GM12874 (cell line): Measurements from ENCODE around the gene TMEM120A.

Experiments used
- TF ChIP-seq, protein P1 (sequence below): IDR thresholded peaks from 2 replicates; pipeline ENCODE4 v1.5.1; 2011; ENCODE audit warnings: low read depth, mild to moderate bottlenecking, control low read depth, low read length, moderate library complexity; ENCODE audit not compliant: insufficient read depth

Gene TMEM120A

GRCh38 chr7:75969704-75970498 lies 24.5 kb downstream of the TMEM120A start:
- TF ChIP-seq, protein P1, sequence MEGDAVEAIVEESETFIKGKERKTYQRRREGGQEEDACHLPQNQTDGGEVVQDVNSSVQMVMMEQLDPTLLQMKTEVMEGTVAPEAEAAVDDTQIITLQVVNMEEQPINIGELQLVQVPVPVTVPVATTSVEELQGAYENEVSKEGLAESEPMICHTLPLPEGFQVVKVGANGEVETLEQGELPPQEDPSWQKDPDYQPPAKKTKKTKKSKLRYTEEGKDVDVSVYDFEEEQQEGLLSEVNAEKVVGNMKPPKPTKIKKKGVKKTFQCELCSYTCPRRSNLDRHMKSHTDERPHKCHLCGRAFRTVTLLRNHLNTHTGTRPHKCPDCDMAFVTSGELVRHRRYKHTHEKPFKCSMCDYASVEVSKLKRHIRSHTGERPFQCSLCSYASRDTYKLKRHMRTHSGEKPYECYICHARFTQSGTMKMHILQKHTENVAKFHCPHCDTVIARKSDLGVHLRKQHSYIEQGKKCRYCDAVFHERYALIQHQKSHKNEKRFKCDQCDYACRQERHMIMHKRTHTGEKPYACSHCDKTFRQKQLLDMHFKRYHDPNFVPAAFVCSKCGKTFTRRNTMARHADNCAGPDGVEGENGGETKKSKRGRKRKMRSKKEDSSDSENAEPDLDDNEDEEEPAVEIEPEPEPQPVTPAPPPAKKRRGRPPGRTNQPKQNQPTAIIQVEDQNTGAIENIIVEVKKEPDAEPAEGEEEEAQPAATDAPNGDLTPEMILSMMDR: no peak

DNA sequence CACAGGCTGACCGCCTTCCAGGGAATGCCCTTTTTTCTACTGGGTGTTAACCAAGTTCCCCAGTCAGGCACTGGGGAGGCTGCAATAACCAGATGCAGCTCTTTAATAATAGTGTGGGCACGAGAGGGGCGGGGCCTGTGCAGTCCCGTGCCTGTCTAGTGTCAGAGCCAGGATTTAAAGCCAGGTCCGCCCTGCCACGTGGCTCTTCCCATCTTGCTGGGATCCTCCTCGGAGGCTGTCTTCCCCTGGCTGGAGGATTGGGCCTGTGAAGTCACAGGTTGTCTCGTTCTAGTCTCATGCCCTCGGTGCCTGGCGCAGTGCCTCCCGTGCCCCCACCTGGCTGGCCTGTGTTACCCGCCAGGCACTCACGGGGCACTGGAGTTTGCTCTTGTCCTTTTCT lies 25.2 kb downstream of the TMEM120A start:
- TF ChIP-seq, protein P1: no peak

DNA sequence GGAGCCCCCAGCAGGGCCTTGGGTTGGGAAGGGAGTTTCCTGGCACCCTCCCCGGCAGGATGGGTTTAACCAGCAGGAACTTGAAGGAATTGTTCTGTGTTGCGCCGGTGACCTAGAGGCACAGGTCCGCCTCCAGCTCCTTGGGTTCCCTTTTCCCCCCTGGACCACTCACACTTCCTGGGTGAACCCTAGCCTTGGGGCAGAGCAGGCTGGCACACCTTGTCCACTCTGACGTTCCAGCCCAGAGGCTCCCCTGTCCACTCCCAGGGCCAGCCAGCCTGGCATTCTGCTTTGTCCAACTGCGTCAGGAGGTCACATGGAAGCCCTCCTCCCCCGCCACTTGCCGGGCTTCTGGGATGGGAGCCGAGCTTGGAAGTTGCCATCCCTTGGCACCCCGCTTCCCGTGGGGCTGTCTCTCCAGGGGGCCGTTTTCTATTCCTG lies 25.8 kb downstream of the TMEM120A start:
- TF ChIP-seq, protein P1: no peak

- TF ChIP-seq, protein P1: no peak
Measured at GRCh38 chr7:75968012-75968411, 26.4 kb downstream of the TMEM120A start.

DNA sequence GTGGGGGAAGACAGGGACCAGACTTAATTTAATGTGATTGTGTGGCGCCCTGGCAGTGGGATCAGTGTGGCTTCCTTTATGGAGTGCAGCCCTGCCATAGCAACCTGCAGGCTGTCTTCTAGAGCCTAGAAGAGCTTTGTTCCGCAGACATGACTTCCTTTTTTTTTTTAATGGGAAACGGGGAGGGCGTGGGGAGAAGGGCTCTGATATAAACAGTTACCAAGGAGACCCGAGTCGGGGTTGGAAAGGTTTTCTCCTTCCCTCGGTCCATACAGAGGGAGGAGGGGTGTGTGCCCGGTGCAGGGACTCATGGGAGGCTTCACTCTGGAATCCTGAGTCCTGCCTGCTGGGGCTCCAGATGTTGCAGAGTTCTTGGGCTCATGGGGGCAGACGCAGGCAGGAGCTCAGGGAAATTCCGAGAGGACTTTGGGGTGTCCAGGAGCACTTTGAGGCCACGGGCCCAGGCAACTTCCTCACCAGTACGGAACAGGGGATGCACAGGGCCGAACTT lies 26.9 kb downstream of the TMEM120A start:
- TF ChIP-seq, protein P1: no peak

DNA sequence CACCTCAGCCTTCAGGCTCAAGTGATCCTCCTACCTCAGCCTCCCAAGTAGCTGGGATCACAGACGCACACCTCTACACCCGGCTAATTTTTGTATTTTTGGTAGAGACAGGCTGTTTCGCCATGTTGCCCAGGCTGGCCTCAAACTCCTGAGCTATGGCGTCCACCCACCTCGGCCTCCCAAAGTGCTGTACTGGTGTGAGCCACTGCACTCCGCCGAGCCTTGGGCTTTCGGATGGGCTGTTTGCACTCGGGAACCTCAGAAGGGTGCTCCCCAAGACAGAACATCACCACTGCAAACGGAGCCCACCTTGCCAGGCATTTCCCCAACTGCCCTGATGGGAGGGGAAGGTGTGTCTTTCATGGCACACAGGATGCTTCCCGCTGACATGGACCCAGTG lies 27.3 kb downstream of the TMEM120A start:
- TF ChIP-seq, protein P1: no peak

DNA sequence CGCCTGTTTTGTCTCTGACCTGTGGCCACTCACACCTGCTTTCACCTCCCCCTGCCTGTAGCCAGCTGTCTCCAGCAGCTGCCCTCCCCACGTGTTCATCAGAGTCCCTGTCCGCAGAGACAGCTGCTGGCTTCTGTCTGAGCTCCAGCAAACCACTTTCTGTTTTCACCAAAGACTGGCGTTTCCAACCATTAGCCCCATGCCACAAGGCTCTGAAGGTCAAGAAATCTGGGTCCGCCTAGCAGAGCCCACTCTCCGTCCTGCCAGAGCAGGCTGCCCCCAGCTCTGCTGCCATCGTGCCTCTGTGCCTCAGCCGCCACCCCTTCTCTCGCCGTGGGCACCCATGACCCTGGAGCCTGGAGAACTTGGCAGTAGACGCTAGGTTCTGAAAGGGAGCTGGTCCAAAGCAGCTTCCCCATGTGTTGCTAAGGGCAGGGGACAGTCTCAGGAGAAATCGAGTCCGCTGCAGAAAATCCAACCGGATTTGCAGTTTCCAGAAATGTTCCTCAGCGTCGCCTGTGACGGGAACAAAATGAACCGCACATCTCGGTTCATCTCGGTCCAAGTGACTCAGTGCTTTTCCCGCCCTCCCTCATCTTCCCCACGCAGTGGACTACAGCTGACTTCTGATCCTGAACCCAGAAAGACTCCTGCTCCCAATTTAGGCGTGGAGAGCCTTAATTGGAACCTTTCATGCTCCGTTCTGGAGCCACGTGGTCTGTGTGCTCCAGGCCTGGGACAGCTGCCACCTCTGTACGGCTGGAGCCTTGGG lies 28.0 kb downstream of the TMEM120A start:
- TF ChIP-seq, protein P1: no peak
